GM21737 (cell line): ENCODE measurements around the gene SERPINE2.

Source experiments
- ATAC-seq: cut with Tn5 transposase; IDR thresholded peaks from one replicate; pipeline ENCODE4 v1.9.1; 2021; ENCODE audit warnings: mild to moderate bottlenecking, moderate library complexity; ENCODE audit not compliant: unreplicated experiment

SERPINE2 gene

GRCh38 chr2:224039080-224039769 is at the start of gene SERPINE2:
Gene SERPINE2, minus strand, starts transcription at chr2:224039286. Its CDS starts 37,386 bp downstream, at chr2:224001900.
- ATAC-seq, result peak; percentile 55

- no peak for ATAC-seq
Observed at GRCh38 chr2:224086226-224086914, 47.3 kb upstream of the SERPINE2 start.

- ATAC-seq, result no peak
Observed at GRCh38 chr2:224085811-224086210, 46.7 kb upstream of the SERPINE2 start.

GRCh38 chr2:224085246-224085645 is 46.2 kb upstream of the SERPINE2 start:
- ATAC-seq, result no peak

- ATAC-seq, result no peak
Observed at GRCh38 chr2:224084266-224084892, 45.3 kb upstream of the SERPINE2 start.

- no peak for ATAC-seq
Observed at GRCh38 chr2:224083638-224084037, 44.6 kb upstream of the SERPINE2 start.

GRCh38 chr2:224078656-224079055 is 39.6 kb upstream of the SERPINE2 start:
- ATAC-seq, result no peak

GRCh38 chr2:224077773-224078507 is 38.9 kb upstream of the SERPINE2 start:
- no peak for ATAC-seq

- ATAC-seq, result no peak
Observed at GRCh38 chr2:224075588-224075987, 36.5 kb upstream of the SERPINE2 start.

- no peak for ATAC-seq
Observed at GRCh38 chr2:224073676-224074075, 34.6 kb upstream of the SERPINE2 start.

GRCh38 chr2:224072541-224073188 is 33.6 kb upstream of the SERPINE2 start:
- no peak for ATAC-seq

GRCh38 chr2:224069172-224069571 is 30.1 kb upstream of the SERPINE2 start:
- ATAC-seq, result no peak

GRCh38 chr2:224063298-224063648 is 24.2 kb upstream of the SERPINE2 start:
- ATAC-seq, result no peak

- no peak for ATAC-seq
Observed at GRCh38 chr2:224062481-224063297, 23.6 kb upstream of the SERPINE2 start.

GRCh38 chr2:224060783-224061482 is 21.8 kb upstream of the SERPINE2 start:
- ATAC-seq, result no peak

- ATAC-seq, result no peak
Observed at GRCh38 chr2:224059178-224059577, 20.1 kb upstream of the SERPINE2 start.

GRCh38 chr2:224058048-224058775 is 19.1 kb upstream of the SERPINE2 start:
- no peak for ATAC-seq

- ATAC-seq, result no peak
Observed at GRCh38 chr2:224056889-224057288, 17.8 kb upstream of the SERPINE2 start.

- no peak for ATAC-seq
Observed at GRCh38 chr2:224055101-224055500, 16.0 kb upstream of the SERPINE2 start.
